Left renal pelvis (tissue), 4 donors: ENCODE measurements around the gene TMEM53. TPM values are rescaled to one million over a fixed set of nuclear protein-coding genes. Genes with fewer than 3 reads are reported as not detected.

Experiments
- DNase-seq, 4 donors: peaks; one replicate each; pipeline ENCODE4 v3.0.0-alpha.2; 2013; ENCODE audit warnings: low read depth in 4 of 4, low spot score in 3 of 4
- polyA plus RNA-seq, 4 donors: library from polyadenylated mRNA; unstranded; fragments of 120-200 nt; gene quantifications; one replicate each; pipeline ENCODE4 v1.2.1, GENCODE V29; 2013; ENCODE audit not compliant: insufficient read length in 4 of 4

Gene TMEM53
- polyA plus RNA-seq, 4 donors = 8.0 to 13.0 (median 11.1) TPM

DNA sequence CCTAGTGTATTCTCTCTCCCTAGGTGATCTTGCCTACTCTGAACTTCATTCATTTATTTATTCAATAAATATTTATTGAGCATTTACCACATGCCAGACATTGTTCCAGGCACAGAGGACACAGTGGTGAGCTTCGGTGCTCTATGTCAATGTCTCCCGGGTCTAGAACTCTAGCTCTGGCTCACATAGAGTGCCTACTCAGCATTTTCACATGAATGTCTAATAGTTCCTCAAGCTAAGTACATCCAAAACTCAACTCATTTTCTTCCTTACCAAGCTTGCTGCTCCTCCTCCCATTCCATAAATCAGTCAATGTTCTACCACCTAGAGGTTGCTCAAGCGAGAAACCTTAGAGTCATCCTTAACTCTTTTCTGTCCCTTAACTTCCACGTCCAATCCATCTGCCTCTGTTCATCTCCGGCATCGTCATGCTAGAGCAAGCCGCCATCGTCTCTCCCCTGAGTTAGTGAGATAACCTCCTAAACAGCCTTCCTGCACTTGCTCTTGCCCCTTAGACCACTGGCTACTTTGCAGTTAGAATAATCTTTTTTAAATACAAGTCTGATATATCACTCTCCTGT lies 67.5 kb downstream of the TMEM53 start:
- no peak for DNase-seq

DNA sequence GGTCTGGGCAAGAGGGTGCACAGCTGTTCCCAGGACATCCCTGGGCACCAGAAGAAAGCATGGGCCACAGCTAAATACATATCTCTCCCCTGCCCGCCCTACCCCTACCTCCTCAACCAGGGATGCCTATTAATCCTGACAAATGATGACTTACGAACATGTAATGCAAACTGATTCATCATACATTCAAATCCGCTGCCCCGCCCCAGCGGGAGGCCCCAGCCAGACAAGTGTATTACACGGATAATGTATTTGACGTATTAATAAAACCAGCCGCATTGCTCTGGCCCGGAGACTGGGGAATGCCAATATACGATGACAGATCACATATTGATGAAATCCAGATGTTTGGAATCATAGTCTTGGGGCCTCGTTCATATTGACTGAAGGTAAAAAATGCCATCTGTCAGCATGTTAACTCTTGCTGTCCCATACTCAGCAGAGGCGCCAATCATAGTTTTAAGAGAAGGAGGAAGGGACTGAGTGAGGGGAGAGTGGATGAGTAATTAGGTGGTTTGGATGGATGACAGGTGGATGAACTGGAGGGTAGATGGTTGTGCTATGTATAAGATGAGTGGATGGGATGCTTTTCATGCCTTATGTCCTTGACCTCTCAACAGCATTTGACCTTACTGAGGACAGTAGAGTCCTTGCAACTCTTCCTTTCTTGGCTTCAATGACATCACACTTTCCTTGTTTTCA lies 68.2 kb downstream of the TMEM53 start:
- DNase-seq = no peak

DNA sequence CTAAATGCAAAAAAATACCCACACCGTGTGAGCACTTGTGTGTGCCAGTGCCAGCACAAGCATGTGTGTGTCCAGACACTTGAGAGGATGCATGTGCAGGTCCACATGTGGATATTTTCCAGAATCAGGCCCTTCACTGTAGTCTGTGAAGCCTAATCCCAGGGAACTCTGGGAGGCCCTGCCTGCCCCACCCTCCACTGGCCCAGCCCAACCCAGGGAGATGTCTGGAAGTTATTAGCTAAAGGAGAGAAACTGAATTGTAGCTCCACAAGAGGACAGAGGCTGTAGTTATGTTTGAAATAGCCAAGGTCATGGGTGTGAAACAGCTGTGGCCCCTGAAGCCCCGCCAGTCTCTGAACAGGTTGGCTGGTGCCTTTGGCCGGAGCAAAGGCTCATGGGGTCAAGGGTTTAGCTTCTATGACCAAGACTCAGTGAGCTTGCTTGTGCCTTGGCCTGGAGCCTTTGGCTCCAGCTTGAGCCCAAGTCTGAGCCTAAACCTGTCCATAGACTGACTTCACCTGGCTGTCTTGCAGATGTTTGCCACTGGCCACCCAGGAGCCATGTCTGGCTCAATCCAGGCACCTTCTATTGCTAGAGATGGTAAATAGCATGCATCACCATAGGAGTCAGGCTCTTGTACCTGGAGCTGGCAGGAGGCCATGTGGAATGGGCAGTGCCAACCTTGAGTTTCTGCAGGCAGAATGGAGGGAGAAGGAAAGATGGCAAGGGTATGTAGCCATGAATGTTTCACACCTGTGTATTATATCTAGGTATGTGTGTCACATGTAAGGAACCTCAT lies 69.9 kb downstream of the TMEM53 start:
- DNase-seq = no peak

DNA sequence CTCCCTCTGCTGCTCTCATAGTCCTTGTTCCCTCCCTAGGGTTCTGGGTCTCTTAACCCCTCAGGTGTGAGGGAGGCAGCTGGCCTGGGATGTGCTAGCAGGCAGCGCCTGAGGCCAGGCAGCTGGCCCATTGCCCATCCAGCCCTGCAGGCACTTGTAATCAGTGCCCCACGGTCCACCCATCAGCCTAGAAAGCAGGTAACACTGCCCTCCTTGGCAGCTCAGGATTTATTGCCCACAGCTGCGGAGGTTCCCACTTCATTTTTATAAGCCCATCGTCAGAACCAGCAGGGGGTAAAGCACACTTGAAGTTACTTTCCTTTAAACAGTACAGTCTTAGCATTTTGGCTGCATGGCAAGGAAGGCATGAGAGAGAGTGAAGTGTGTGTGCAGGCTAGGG lies 70.6 kb downstream of the TMEM53 start:
- no peak for DNase-seq

Other genes with a start within 250 kb of the TMEM53 start
- gene ARMH1, start 233 bp upstream of the TMEM53 start, polyA plus RNA-seq = 1 to 10 TPM; 1.5 to 9.6 (median 7.1) TPM
- gene RNU5D-1, start 56.7 kb upstream of the TMEM53 start, polyA plus RNA-seq = not detected
- 10 to 100 TPM; 20.3 to 29.5 (median 24.4) TPM for gene KIF2C, start 65.4 kb upstream of the TMEM53 start, polyA plus RNA-seq
- gene RPS8, start 101.1 kb upstream of the TMEM53 start, polyA plus RNA-seq = 1,000 to 10,000 TPM; 2,208 to 2,473 (median 2,326) TPM
- 1 to 10 TPM in 1 of 4 donors, under 1 TPM in 3; 0.50 to 1.0 (median 0.69) TPM for gene BEST4, start 113.7 kb upstream of the TMEM53 start, polyA plus RNA-seq
- gene PLK3, start 125.9 kb upstream of the TMEM53 start, polyA plus RNA-seq = 10 to 100 TPM in 1 of 4 donors, 1 to 10 TPM in 3; 5.9 to 16.1 (median 7.3) TPM
- under 1 TPM in 1 of 4 donors, not detected in 3; 0.30 TPM for gene DYNLT4, start 132.9 kb upstream of the TMEM53 start, polyA plus RNA-seq
- 10 to 100 TPM in 3 of 4 donors, 1 to 10 TPM in 1; 9.5 to 19.3 (median 12.7) TPM for gene BTBD19, start 134.0 kb upstream of the TMEM53 start, polyA plus RNA-seq
- gene PTCH2, start 168.8 kb upstream of the TMEM53 start, polyA plus RNA-seq = 10 to 100 TPM in 1 of 4 donors, 1 to 10 TPM in 3; 4.2 to 11.6 (median 6.2) TPM